SIG-M5 treated with dmso at 0.1 percent for 504 hours (cell line): ENCODE data around the gene PARD3B.

ENCODE experiments used
- DNase-seq: peaks from one replicate; lab custom pipeline; 2025; ENCODE audit not compliant: unreplicated experiment; lab: John Stamatoyannopoulos, UW

PARD3B gene

GRCh38 chr2:205169464-205169863 lies 624.2 kb downstream of the PARD3B start:
- DNase-seq: no peak

GRCh38 chr2:205170399-205170798 lies 625.1 kb downstream of the PARD3B start:
- DNase-seq: no peak

GRCh38 chr2:205171261-205171940 lies 626.1 kb downstream of the PARD3B start:
- no peak for DNase-seq

DNA sequence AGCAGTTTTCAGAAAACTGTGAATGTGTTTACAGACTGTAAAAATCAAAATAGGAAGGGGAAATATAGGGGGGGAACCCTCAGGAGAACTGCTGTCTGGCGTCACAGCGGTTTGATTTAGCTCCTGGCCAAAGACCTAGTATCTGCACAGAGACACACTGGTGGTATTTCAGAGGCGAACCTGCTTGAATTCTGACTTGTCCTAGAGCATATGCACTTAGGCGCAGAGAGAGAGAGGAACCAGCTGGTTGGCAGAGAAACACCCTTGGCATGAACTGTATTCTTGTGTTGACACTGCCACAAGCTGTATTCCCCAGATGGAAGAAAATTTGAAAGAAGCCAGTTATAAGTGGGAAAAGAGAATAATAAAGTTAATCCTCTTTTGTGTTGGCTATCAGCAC lies 630.6 kb downstream of the PARD3B start:
- DNase-seq: no peak

GRCh38 chr2:205176546-205176945 lies 631.3 kb downstream of the PARD3B start:
- no peak for DNase-seq

GRCh38 chr2:205177546-205177945 lies 632.3 kb downstream of the PARD3B start:
- DNase-seq: no peak

DNA sequence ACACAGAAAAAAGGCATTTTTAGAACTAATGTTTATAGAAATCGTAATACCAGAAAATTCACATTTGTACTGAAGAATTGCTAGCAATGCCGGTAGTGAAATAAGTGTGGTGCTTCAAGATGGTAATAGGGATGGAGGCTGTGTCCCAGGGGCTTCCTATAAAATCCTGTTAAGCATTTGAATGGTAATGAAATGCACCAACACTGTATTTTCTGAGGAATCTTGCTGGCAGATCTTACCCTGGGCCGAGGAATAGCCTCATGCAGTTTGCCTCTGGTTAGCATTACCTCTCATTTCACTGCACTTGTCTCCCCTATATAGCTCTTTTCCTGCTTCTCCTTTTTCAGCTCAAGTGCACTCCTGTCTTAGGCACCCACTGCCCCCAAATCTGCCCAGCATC lies 635.5 kb downstream of the PARD3B start:
- DNase-seq: no peak

- DNase-seq: no peak
Observed at GRCh38 chr2:205187731-205188130, 642.5 kb downstream of the PARD3B start.

DNA sequence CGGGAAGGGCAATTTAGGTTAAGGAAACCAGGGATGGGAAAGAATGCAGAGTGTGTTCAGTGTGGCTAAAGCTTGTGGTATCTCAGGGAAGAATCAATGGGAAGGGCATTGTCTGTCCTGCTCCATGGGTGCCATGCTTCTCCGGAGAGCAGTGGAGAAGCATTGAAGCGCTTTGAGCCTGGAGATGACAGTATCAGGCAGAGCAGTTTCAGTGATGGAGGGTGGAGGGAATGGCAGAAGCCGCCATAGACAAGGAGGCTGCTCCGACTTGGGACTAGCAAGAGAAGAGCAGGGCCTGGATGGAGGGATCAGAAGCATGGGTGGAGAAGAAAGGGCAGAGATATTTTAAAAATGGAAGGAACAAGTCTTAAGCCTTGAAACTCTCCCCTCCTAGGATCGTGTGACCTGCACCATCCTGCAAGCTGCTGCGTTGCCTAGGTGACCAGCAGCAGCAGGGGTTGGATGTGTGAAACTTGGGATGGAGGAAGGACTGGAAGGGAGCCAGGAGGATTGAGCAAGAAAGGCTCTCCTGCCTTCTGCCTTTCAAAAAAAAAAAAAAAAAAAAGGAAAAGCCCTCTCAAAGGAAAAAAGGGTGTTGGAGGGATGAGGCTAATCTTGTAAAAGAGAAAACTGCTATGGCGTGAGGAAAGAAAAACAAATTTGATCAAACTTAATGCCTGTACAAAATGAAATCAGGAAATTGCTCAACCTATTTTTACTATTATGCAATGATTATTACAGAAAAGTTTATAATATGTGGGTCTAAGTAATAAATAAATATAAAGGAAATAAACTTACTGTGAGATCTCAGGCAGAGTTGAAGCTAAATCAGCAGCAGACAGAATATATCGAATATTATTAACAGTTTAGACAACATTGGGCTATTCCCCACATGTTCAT lies 643.2 kb downstream of the PARD3B start:
- DNase-seq: no peak

DNA sequence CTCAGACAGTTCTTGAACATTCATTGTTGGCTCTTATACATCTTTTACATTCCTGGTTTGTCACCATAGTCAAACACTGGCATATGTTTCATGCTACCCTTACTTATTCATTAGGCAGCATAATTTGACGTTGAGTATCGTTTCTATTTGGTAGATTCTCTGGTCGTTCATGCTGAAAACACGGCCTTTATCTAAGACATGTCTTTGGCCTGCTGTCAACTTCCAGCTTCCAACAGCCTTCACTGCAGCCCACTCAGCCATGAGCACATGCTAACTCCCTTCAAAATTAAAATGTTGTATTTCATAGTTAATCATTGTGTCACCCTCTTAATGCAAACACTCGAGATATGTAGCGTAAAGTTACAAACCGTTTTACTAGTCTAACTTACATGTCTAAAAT lies 644.0 kb downstream of the PARD3B start:
- DNase-seq: no peak

DNA sequence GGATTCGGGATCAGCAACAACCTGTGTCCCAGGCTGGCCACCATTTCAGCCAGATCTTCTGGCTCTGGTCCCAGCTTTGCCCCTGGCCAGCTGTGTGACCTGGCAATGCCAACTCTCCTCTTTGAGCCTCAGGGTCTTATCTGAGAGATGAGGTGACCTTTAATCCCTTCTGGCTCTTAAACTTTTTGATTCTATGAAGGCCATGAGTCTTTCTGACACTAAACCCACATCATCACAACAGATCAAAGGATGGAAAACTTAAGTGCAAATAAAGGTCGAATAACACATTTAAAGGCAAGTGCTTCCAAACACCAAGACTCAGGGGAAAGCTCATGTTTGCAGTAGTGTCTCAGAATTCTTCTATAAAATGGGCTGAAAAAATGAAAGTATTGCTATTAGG lies 645.3 kb downstream of the PARD3B start:
- no peak for DNase-seq

DNA sequence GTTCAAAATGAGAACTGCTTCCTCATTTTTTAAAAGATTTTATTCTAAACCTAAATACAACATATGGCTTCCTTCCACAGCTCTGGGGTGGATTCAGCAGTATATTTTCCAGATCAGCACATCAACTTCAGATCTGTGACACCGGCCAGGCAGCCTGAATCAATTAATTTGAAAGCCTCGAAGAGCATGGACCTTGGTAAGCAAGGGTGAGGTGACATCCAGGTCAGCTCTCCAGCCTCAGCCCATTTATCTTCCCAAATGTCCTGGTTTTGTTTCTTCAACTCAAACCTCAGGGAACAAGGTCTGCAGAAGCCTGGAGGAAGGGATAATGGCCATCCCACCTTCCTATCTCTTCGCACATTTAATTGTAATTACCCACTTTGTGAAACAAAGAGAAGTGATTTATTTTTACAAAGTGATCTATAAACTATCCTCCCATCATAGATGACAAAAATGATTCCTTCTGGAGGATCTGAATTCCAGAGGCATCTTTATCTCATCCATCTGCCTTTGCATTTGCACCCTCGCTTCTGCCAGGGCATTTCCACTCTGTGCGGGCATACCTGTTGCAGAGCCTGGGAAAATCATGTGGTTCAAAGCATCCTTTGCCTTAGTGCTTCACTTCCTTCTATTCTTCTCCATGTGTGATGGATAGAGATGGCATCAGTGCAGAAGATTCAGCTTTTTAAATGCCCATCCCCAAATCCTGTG lies 648.0 kb downstream of the PARD3B start:
- DNase-seq: no peak

DNA sequence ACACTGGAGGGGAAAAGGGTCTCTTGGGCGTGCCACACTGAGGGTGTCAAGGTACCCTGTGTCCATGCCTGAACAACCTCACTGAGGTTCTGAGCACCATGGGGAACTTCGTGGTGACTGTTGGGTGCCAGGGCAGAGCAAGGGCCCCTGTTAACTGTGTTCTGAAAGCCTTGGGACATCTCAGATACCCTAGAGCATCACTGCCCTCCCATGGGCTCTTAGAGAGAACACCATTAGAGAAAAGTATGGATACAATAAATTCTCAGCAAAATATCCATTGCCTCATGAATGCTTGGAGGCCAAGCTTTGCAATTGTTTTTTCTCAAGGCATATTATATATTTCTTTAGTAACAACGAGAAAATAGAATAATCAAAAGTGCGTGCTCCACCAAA lies 648.6 kb downstream of the PARD3B start:
- no peak for DNase-seq

GRCh38 chr2:205197468-205198139 lies 652.3 kb downstream of the PARD3B start:
- no peak for DNase-seq

GRCh38 chr2:205198140-205198525 lies 652.9 kb downstream of the PARD3B start:
- DNase-seq: no peak

GRCh38 chr2:205199165-205199850 lies 654.0 kb downstream of the PARD3B start:
- no peak for DNase-seq

DNA sequence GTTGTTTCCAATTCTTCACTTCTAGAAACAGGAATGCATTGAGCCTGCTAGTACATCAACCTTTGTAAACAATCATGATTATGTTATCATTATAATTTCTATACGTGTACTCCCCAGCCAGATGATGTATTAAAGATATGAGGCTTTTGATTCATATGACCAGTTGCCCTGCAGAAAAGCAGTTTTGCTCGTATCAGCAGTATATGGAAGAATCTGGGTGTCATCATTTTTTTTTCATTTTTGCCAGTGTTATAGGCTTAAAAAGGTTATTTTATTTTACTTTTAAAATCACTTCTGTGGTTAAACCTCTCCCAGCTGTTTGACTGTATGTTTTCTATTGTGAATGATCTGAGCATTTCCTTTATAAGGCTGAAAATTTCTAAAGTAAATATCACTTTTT lies 665.2 kb downstream of the PARD3B start:
- DNase-seq: no peak

DNA sequence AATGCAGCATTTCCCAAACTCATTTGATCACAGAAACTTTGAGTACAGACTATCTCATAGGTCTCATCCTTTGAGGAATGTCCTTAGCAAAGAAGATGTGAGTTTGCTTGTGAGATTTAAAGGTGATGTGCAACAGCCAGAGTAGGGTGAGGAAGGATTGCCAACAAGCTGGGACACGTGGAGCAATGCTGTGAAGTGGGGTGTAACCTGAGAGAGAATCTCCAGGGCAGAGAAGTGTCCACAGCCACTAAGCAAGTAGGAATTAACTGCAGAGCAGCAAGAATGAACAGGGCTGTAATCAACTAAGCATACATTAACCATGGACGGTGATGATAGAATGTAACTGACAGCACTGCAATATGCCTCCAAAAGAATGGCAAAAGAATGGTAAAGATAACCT lies 667.1 kb downstream of the PARD3B start:
- no peak for DNase-seq

- no peak for DNase-seq
Observed at GRCh38 chr2:205216092-205216491, 670.8 kb downstream of the PARD3B start.

- DNase-seq: no peak
Observed at GRCh38 chr2:205216580-205216979, 671.3 kb downstream of the PARD3B start.

GRCh38 chr2:205217004-205217403 lies 671.7 kb downstream of the PARD3B start:
- no peak for DNase-seq
